Stomach (tissue), 4 donors: ENCODE results near the gene TAS2R16.

Experiments
- CTCF ChIP-seq, 7 experiments: fragments of 450-650 bp in 4 of 7; fragments of 200-600 bp in 3 of 7; sonication (generic) in 3 of 7; IDR thresholded peaks; one replicate each; pipeline ENCODE4 v1.5.1; 2016 to 2019; ENCODE audit warnings: antibody characterized with exemption in 7 of 7, control low read depth in 2 of 7, mild to moderate bottlenecking in 1 of 7
- EP300 ChIP-seq: sonication (generic); formaldehyde crosslinking; IDR thresholded peaks from one replicate; pipeline ENCODE4 v1.6.1; 2017; ENCODE audit warnings: antibody characterized with exemption
- POLR2A ChIP-seq, 4 donors: fragments of 450-650 bp; IDR thresholded peaks; one replicate each; pipeline ENCODE4 v1.6.1; 2016; ENCODE audit warnings: antibody characterized with exemption in 4 of 4, control low read depth in 2 of 4, mild to moderate bottlenecking in 1 of 4, moderate library complexity in 1 of 4

- TF ChIP-seq EP300 (no peak), CTCF (IDR thresholded peaks at IDR 0.05) (no peak), POLR2A (IDR thresholded peaks at IDR 0.05) (no peak)
These were observed 8.0 kb downstream of the TAS2R16 start for GRCh38 chr7:122987463-122987862.
